ENCODE results near the gene VPS26C. TPM values are rescaled to one million over a fixed set of nuclear protein-coding genes. Genes with fewer than 3 reads are reported as not detected.

The VPS26C gene
- polyA plus RNA-seq, 2 of the 4 experiments (the other 2 are of a cell fraction), result 24.2 to 29.5 TPM

GRCh38 chr21:37193006-37193405, 74.1 kb downstream of the VPS26C start:
- no peak for ATAC-seq
- Histone ChIP-seq H3K9me3 (no peaks in the 10 kb centered on the region), H3K27ac (no peak overlapping the region), H3K4me3 (no peak overlapping the region), H3K4me2 (no peak overlapping the region), H3K4me1 (no peaks in the 10 kb centered on the region)
- no peak for DNase-seq (ENCODE audit: low read depth in 1 of 2, low spot score in 1 of 2)
- 75% methylated on average over 4 of the region's 4 CpGs for WGBS (ENCODE audit: missing lambda C conversion rate)
- ChIA-PET POLR2A (no interaction called here), CTCF (no interaction called here)
- TF ChIP-seq GATA3 (IDR thresholded peaks at IDR 0.05; ENCODE audit: borderline replicate concordance) (no peak), HOXB13 (CRISPR knock-in tag; IDR thresholded peaks at IDR 0.05; ENCODE audit: low read depth) (no peak), SREBF2 (IDR thresholded peaks at IDR 0.05) (no peak)
- FAIRE-seq, result no peak

DNA sequence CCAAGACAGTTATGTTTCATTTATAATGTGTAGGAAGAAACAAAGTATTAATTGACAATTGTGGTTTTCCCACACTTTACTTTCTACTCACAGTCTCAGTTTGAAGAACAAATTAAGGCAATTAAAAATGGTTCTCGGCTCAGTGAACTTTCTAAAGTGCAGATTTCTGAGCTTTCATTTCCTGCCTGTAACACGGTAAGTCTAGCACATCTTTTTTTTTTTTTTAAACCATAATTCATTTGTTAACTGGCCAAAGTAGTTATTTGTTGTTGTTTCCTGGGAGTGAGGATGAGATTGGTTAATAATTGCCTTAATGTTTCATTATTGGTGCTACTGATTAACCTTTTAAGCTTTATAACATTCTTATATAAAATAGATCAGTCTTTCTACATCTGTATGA, 75.1 kb downstream of the VPS26C start:
- 85% methylated on average over 2 of the region's 2 CpGs for WGBS (ENCODE audit: missing lambda C conversion rate)
- FAIRE-seq, result no peak
- no peak overlapping the region for H3K27ac ChIP-seq
- POLR2A ChIA-PET, result no interaction called here
- H3K4me1 ChIP-seq, result no peaks in the 10 kb centered on the region
- DNase-seq (ENCODE audit: low read depth in 1 of 2, low spot score in 1 of 2), result no peak
- TF ChIP-seq BHLHE40 (IDR thresholded peaks at IDR 0.05; ENCODE audit: low read depth, low read length) (no peak), KDM1A (IDR thresholded peaks at IDR 0.05; ENCODE audit: low read depth) (no peak), HOXA7 (CRISPR knock-in tag; IDR thresholded peaks at IDR 0.05) (no peak), HOXB13 (CRISPR knock-in tag; IDR thresholded peaks at IDR 0.05; ENCODE audit: low read depth) (no peak), BCL3 (IDR thresholded peaks at IDR 0.05) (no peak), E2F6 (IDR thresholded peaks at IDR 0.05; ENCODE audit: borderline replicate concordance, low read depth) (no peak), HOXB5 (CRISPR knock-in tag; IDR thresholded peaks at IDR 0.05) (no peak), HEYL (CRISPR knock-in tag; IDR thresholded peaks at IDR 0.05) (no peak), EP300 (IDR thresholded peaks at IDR 0.05) (no peak), TP53 (CRISPR knock-in tag; IDR thresholded peaks at IDR 0.05) (no peak), CBX2 (IDR thresholded peaks at IDR 0.05; ENCODE audit: borderline replicate concordance, low read depth) (no peak), JUNB (IDR thresholded peaks at IDR 0.05) (no peak), USF2 (IDR thresholded peaks at IDR 0.05) (no peak), MAFK (IDR thresholded peaks at IDR 0.05; ENCODE audit: partially characterized antibody) (no peak), CEBPB (IDR thresholded peaks at IDR 0.05) (no peak)
- H3K4me3 ChIP-seq, result no peak overlapping the region
- no peak overlapping the region for H3K4me2 ChIP-seq
- no peak for ATAC-seq
- CTCF ChIA-PET, result no interaction called here
- H3K9me3 ChIP-seq, result no peaks in the 10 kb centered on the region

- CTCF ChIA-PET, result no interaction called here
- DNase-seq (ENCODE audit: low read depth in 1 of 2, low spot score in 1 of 2), result no peak
- no peak overlapping the region for H3K4me2 ChIP-seq
- WGBS (ENCODE audit: missing lambda C conversion rate), result 95% methylated on average over 1 of the region's 1 CpG
- no peak overlapping the region for H3K27ac ChIP-seq
- POLR2A ChIA-PET, result no interaction called here
- H3K9me3 ChIP-seq, result no peaks in the 10 kb centered on the region
- no peak overlapping the region for H3K4me3 ChIP-seq
- ATAC-seq, result no peak
- no peak for FAIRE-seq
- H3K4me1 ChIP-seq, result no peaks in the 10 kb centered on the region
- TF ChIP-seq FOSL2 (IDR thresholded peaks at IDR 0.05), result no peak
- TF ChIP-seq FOSL2 (CRISPR knock-in tag; IDR thresholded peaks at IDR 0.05), result no peak
- TF ChIP-seq ATOH8 (CRISPR knock-in tag; IDR thresholded peaks at IDR 0.05; ENCODE audit: low read depth), result no peak
- TF ChIP-seq HDAC2 (IDR thresholded peaks at IDR 0.05), result no peak
- TF ChIP-seq FOSB (CRISPR knock-in tag; IDR thresholded peaks at IDR 0.05), result no peak
Observed at GRCh38 chr21:37188825-37189224, 78.3 kb downstream of the VPS26C start.
